ENCODE data around the gene NFILZ.

NFILZ gene

DNA sequence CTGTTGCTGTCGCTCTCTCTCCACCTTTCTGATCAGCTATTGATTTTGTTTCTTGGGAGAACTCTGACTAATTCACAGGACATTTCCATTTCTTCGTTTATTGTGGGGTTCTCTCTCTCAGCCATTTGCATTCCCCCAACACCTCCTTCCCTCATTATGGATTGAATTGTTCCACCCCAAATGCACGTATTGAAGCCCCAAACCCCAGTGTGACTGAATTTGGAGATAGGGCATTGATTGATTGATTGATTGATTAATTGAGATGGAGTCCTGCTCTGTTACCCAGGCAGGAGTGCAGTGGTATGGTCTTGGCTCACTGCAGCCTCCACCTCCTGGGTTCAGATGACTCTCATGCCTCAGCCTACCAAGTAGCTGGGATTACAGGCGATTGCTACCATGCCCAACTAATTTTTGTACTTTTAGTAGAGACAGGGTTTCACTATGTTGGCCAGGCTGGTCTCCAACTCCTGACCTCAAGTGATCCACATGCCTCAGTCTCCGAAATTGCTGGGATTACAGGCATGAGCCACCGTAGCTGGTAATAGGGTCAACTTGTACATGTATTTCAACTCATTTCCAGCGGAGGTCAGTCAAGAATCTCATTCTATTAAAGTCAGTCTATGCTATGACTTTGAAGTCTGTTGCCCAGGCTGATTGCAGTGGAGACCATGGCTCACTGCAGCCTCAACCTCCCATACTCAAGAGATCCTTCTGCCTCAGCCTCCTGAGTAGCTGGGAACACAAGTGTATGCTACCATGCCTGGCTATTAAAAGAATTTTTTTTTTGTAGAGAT, 13.6 kb downstream of the NFILZ start:
- DNase-seq: no peak

DNA sequence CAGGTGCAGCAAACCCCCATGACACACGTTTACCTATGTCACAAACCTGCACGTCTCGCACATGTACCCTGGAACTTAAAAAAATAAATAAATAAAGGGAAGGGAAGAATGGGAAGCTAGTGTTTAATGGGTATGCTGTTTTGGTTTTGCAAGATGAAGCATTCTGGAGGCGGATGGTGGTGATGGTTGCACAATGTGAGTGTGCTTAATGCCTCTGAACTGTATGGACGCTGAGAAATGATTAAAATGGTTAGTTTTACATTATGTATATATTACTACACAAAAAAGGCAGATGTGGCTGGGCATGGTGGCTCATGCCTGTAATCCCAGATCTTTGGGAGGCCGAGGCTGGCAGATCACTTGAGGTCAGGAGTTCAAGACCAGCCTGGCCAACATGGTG, 17.8 kb downstream of the NFILZ start:
- no peak for DNase-seq

DNA sequence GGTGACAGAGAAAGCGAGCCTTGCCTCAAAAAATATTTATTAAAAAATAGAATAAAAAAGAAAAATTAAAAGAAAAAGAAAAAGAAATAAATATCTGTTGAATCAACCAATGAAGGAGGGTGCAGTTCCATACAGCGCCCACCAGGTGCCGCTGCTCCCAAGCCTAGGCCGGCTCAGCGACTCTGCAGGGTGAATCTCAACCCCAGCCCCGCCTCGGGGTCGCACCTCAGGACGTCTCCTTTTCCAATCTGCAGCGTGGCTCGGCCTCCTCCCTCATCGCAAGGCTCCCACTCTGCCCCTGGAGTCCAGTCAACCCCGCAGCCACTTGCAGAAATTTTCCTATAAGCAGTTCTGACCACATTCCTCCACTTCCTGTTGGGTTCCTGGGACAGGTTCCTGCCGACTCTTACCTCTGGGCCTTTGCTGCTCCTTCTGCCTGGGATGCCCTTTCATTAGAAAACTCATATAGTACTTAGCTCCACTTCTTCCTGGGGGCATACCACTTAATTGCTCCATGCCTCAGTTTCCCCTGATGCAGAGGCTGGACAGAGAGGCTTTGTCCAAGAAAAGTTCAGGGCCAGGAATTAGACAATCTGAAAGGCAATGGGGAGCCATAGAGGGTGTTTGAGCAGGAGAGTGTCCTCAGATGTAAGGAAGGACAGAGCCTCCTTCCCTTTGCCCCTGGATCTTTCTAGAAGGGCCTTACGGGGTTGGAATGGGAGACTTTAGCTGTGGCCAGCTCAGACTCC, 24.3 kb downstream of the NFILZ start:
- DNase-seq: no peak

DNA sequence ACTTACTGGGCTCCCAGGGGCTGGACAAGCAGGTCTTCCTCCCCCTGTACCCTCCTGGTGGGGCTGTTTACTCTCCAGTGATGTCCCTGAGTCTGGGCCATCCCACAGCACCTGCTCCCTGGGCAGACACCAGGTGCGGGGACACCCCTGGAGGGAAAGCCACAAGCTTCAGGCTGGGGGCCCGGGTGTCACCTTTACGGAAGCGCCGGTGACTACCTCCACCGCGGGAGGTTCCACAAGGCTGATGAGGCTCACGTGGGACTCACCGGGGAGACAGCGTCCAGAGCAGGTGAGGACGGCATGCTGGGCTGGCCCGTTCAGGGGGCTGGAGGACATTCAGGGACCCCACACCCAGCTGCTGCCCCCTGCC, 24.9 kb downstream of the NFILZ start:
- no peak for DNase-seq

DNA sequence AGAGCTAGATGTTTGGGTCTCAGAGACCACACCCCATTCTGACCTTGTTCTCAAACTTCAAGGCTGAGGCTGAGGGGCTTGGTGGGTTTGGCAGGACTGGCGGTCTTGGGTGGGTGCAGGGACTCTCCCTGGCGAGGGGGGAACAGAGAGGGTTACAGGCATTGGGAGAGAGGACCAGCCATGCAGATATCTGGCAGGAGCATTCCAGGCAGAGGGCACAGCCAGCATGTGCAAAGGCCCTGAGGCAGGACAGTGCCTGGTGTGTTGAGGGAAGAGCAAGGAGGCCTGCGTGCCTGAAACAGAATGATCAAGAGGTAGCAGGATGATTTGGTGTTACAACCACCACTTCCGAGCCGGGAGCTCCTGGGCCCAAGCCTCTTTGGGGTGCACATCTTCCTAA, 27.4 kb downstream of the NFILZ start:
- no peak for DNase-seq

DNA sequence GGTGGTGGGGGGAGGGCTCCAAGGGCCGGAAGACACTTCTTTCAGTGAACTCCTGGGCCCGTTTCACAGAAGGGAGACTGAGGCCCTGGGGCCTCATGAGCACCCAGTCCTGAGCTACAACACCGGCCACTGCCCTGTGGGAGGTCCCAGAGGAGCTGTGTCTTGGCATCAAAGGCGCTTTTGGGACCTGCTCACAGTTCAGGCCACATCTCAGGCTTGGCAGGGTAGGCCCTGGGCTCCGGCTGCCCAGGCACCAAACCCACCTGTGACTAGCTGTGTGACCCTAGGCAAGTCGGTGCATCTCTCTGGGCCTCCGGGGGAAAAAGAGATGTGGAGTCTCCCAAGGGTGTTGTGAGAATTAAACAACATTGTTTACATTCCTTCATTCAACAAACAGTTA, 29.5 kb downstream of the NFILZ start:
- no peak for DNase-seq

DNA sequence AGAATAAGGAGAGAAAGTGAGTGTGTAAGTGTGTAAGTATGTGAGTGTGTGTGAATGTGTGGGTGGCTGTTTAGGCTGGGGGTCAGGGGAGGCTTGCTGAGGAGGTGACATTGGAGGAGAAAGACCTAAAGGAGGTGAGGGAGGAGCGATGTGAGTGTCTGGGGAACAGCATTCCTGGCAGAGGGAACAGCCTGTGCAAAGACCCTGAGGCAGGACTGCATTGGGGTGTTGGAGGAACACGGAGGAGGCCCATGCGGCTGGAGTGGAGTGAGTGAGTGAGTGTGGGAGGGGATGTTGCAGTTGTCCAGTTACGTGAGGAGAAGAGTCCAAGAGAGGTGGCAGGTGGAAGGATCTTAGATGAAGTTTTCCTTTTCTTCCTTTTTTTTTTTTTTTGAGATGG, 31.8 kb downstream of the NFILZ start:
- DNase-seq: no peak

DNA sequence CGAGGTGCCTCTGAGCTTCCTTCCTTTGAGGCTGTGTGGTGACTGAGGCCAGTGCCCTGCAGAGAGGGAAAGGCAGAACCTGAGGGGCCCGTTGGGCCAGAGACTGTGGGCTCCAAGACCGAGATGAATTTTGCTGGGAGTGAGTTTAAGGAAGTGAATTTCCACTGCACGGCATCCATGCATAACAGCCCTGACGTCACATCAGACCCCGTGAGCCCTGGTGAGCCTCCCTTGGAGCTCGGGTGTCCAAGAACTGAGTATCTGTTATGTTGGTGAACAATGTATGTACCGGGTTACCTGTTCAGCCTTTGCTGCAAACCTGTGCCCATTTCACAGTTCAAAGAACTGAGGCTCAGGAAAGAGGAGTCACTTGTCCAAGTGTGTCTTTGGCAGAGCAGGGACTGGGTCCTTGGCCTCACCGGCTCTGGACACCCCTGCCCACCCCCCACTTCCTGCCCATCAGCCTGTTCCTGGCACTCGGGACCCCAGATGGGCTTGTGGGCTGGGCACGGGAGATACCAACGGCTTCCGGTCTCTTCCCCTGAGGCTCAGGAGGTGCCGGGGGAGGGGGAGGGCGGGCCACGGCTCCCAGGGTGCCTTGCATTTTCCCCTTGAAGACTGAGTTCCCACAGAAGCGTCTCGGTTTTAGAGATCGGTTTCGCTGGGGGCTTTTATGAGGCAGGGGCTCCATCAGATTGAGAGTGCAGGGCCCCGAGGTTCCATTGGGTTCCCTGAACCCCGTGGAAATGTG, 33.7 kb downstream of the NFILZ start:
- DNase-seq: no peak

DNA sequence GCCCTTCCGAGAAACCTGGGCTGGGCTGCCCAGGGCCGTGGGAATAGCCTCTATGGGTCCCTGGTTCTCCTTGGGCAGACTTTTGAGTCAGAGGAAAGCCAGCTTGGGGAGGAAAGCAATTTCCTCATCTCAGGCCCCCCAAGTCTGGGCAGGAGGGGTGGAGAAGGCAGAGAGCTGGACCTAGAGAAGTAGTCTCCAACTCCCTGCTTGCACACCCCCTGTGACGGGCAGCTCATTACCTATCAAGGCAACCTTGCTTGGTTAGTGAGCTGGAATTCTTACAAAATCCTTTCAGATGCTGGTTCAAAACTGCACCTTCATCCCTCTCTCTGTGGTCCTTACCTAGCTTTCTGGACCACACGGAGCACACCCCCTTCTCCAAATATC, 34.2 kb downstream of the NFILZ start:
- DNase-seq: no peak

DNA sequence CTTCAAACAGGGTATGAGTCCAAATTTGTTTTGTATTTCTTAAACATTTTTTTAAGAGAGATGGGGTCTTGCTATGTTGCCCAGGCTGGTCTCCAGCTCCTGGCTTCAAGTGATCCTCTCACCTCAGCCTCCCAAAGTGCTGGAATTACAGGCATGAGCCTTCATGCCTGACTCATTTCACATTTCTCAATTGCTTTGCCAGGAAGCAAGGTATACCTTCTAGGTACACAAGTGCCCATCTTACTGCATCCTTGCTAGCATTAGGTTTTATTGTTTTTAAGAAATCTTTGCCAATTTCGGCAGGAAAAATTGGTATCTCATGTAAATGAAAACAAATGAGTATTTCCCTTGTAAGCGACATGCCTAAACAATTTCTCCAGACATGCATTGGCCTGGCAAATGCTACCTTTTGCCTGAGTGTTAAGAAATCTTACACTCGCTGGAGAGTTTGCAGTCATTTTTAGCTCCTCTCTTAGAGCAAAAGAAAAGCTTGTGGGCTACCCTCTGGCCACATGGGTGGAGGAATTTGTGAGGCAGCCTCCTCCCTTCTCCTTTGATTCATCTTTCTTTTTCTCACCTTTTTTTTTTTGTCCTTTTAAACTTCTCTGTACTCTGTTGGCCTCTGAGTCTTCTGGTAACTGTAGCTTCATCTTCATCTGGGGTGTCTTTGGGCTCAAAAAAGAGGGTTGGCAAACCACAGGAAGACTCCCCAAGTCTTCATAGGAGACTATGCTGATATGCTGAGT, 35.2 kb downstream of the NFILZ start:
- no peak for DNase-seq

DNA sequence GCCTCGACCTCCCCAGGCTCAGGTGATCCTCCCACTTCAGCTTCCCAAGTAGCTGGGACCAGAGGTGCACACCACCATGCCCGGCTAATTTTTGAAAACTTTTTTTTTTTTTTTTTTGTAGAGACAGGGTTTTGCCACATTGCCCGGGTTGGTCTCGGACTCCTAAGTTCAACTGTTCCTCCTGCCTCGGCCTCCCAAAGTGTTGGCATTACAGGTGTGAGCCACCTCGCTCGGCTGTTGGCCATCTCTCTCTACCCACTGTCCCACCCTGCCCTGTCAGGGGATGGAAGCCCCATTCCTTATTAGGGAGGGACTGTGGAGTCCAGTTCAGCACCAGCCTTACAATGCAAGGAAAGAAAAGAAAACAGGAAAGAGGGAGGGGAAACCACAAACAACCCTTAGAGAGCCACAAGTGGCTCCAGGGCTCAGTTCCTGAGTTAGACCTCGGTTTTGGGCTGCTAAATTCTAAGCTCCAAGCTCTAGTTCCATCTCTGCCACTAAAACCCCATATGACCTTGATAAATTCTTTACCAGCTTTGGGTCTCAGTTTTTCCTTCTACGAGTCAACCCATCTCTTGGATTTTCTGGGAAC, 36.5 kb downstream of the NFILZ start:
- DNase-seq: no peak

DNA sequence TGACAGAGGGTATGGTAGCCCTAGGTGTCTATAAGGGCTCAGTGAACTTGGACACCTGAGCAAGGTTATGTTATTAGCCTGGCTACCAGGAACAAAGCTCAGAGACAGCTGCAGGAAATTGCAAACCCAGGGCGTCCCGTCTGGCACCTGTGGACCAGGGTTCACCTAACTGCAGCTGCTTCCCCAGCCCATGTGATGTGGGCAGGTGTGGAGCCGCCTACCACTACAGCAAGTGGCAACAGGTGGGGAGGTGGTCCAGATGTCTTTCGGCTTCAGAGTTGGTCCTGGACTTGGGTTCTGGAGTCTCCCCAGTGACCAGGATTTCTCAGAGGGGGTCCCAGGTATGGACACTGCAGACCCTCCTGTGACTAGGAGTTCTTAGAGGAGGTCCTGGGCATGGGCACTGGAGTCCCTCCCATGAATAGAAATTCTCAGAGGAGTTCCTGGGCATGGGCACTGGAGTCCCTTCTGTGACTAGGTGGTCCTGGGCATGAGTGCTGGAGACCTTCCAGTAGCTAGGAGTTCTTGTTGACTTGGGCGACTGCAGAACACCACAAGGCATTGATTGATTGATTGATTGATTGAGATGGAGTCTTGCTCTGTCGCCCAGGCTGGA, 43.0 kb downstream of the NFILZ start:
- no peak for DNase-seq

DNA sequence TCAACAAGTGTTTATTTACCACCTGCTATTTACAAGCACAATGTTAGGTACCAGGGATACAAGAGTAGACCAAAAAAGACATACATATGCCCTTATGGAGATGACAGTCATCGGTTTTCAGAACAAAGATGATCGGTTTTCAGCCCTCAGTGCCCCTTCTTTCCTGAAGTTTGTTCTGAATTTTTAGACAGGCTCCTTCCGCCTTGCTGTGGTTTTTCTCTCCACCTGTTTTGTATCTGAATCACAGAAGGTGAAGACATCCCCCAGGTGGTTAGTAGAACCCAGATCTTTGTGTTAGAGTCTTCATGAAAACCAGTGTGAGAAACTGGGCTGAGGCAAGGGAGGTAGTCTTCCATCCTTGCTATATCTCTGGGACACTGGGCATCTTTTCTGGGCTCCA, 44.6 kb downstream of the NFILZ start:
- DNase-seq: no peak

DNA sequence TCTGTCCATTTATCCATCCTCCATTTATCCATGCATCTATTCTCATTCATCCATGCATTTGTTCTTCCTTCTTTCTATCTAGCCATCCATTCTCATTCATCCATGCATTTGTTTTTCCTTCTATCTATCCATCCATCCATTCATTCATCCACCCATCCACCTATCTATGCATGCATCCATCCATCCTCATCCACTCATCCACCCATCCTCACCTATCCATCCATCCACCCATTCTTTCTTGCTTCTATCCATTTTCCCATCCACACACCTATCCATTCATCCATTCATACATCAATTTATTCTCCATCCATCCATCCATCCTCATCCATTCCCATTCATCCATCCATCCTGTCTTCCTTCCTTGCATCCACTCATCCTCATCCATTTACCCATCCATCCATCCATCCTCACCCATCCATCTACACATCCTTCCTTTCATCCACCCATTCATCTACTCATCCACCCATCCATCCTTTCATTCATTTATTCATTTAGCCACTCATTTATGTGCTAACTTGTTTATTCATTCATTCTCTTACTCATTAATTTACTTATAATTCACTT, 47.9 kb downstream of the NFILZ start:
- DNase-seq: no peak

All from NCI-H446 treated with DMSO at 0.1 percent for 48 hours (cell line).